NCI-H82 treated with DMSO at 0.1 percent for 48 hours (cell line): ENCODE results near the gene ERGIC2.
"Not testable (repeated sequence)": the region's sequence is repeated elsewhere in the genome, so short reads cannot be mapped to it uniquely, and the experiment has no call there.

ENCODE experiments used
- DNase-seq: peaks from one replicate; lab custom pipeline; 2025; ENCODE audit not compliant: unreplicated experiment; lab: John Stamatoyannopoulos, UW

Gene ERGIC2

DNA sequence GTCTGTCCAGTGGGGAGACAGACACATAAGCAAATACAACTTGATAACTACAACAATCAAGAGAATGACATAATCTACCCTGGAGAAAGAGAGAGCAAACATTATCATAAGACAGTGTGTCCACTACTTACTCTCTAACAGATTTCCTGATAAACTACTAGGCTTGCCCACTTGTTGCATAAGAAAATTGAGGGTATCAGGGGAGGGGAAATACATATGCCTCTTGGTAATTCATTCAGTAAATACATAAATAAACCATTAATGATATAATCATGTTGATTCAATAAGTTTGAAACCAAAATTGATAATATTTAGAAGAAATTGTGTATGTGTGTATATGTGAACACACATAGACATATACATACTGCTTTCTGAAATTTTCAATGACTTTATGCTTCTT, 76.6 kb downstream of the ERGIC2 start:
- DNase-seq, result no peak

GRCh38 chr12:29301114-29301513, 79.9 kb downstream of the ERGIC2 start:
- no peak for DNase-seq

- DNase-seq, result no peak
Measured at GRCh38 chr12:29299633-29300032, 81.3 kb downstream of the ERGIC2 start.

DNA sequence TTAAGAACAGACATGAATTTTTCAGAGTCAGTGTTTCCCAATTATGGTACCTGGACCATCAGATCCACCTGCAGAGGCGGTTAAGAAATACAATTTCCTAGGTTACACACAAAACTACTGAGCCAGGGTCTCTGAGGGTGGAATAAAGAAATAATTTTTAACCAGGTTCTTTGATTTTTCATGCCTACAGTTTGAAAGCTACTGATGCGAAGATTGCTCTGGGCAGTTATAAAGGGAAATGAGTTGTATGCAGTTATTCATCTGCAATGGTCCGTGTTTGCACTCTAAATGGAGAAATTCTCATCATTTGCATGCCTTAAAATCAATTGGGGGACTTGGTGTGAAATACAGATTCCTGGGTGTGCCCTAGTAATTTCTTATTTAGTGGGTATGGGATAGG, 89.7 kb downstream of the ERGIC2 start:
- no peak for DNase-seq

DNA sequence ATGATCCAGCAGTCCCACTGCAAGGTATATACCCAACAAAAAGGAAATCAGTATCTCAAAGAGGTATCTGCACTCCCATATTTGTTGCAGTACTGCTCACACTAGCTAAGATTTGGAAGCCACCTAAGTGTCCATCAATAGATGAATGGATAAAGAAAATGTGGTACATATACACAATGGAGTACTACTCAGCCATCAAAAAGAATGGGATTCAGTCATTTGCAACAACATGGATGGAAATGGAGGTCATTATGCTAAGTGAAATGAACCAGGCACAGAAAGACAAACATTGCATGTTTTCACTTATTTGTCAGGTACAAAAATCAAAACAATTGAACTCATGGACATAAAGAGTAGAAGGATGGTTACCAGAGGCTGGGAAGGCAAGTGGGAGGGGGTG, 90.5 kb downstream of the ERGIC2 start:
- DNase-seq, result not testable (repeated sequence)

GRCh38 chr12:29288031-29288430, 92.9 kb downstream of the ERGIC2 start:
- no peak for DNase-seq

DNA sequence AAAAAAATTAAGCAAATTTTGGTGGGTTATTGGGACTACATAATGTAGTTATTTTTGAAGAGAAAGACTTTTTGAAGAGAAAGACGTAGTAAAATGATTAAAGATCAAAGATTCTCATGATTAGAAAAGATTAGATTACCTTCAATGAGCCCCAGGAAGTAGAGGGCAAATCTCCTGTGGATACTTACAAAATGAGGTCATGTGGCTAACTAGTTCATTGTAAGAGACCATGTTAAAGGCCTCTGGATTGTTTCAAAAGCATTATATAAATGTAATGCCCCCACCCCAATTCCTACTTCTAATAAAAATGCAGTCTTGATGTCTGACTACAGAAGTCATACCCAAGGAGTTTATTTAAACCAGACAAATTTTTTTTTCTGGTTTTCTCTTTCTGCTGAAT, 93.3 kb downstream of the ERGIC2 start:
- no peak for DNase-seq
